IPS-15b (cell line): ENCODE data around the gene DENND1A.

Source experiments
- H3K27me3 ChIP-seq: one replicate; pipeline ENCODE4 v1.6.1; 2013; ENCODE audit warnings: low read length; ENCODE audit not compliant: control insufficient read depth, insufficient read depth
- H3K36me3 ChIP-seq: one replicate; pipeline ENCODE4 v1.6.1; 2013; ENCODE audit warnings: low read length; ENCODE audit not compliant: control insufficient read depth, insufficient read depth
- H3K4me1 ChIP-seq: one replicate; pipeline ENCODE4 v1.6.1; 2013; ENCODE audit warnings: mild to moderate bottlenecking, low read length; ENCODE audit not compliant: control insufficient read depth, insufficient read depth
- H3K4me3 ChIP-seq: one replicate; pipeline ENCODE4 v1.5.1; 2013; ENCODE audit warnings: low read depth, low read length
- H3K9ac ChIP-seq: one replicate; pipeline ENCODE4 v1.6.1; 2013; ENCODE audit warnings: low read depth, mild to moderate bottlenecking, low read length
- H3K9me3 ChIP-seq: one replicate; pipeline ENCODE4 v1.6.1; 2013; ENCODE audit warnings: mild to moderate bottlenecking, low read length; ENCODE audit not compliant: control insufficient read depth, insufficient read depth

Gene DENND1A

GRCh38 chr9:123475407-123475806 lies 454.5 kb downstream of the DENND1A start:
- no peaks in the 10 kb centered on the region for H3K36me3 ChIP-seq

DNA sequence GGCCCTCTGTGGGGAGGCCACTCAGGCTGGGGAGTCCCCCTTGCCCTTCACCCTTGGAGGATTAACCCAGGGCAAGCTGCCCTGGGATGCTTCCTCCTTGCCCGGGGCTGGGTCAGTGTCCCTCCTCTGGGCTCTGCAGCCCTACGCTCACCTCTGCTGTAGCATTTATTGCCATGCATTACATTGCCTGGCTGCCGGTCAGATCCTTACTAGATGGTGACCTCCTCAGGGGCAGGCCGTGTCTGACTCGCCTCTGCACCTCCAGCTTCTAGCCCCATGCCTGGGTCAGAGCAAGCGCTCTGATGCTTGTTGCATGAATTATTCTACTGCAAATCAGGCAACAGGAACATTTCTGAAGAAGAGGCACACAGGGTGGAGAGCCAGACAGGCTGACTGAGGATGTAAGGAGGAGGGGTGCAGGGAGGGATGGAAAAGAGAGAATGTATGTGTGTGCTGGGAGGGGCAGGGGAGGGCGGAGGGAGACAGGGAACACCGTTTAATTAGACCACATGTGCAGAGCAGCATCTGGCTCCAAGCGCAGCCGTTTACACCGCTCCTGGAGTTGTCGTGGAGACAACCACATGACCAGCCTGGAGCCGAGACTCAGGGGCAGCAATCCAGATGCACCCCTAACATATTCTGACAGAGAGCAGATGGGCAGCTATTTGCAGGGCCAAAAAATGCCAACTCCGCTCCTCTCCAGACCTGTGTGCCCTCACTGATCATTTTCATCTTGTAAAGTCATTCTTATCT lies 456.9 kb downstream of the DENND1A start:
- Histone ChIP-seq H3K4me1 (peaks cover 6% of the 10 kb centered on the region), H3K9me3 (no peaks in the 10 kb centered on the region), H3K9ac (no peak overlapping the region), H3K4me3 (no peak overlapping the region), H3K36me3 (no peaks in the 10 kb centered on the region), H3K27me3 (no peaks in the 10 kb centered on the region)

More at GRCh38 chr9:123475407-123475806, 454.5 kb downstream of the DENND1A start:
- Histone ChIP-seq H3K9ac (no peak overlapping the region), H3K4me3 (no peak overlapping the region), H3K27me3 (no peaks in the 10 kb centered on the region), H3K4me1 (peaks cover 4% of the 10 kb centered on the region), H3K9me3 (no peaks in the 10 kb centered on the region)

DNA sequence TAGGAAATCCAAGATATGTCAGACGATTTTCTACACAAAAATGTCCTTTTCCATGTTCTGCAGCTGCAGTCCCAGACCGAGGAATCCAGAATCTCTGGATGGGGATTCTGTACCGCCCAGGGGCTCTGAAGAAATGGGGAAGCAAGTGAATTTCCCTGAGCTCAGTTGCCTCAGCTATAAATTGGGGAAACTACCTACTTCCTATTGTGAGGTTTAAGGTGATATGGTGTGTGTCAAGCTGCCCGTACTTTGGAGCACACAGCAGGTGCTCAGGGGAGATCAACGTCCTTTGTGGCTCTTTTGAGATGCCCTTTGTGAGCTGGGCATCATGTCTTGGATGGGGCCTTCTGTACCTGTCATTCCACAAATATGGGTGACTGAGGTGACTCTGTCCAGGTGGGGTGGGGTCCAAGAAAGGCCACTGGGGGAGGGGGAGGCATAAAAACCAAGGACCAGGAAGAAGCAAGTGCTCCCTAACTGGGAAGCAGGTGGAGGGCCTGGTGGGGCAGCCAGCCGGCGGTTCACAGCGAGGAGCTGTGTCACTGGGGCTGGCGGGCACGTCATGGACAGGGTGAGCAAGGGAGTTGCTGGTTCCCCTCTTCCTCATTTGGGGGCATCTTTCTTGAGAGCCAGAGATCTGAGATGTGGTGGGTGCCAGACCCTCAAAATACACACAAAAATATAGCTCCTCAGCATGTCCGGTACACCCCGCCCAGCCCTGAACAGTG lies 457.9 kb downstream of the DENND1A start:
- Histone ChIP-seq H3K9me3 (no peaks in the 10 kb centered on the region), H3K4me1 (peaks cover 6% of the 10 kb centered on the region), H3K27me3 (no peaks in the 10 kb centered on the region), H3K9ac (no peak overlapping the region), H3K36me3 (no peaks in the 10 kb centered on the region), H3K4me3 (no peak overlapping the region)

DNA sequence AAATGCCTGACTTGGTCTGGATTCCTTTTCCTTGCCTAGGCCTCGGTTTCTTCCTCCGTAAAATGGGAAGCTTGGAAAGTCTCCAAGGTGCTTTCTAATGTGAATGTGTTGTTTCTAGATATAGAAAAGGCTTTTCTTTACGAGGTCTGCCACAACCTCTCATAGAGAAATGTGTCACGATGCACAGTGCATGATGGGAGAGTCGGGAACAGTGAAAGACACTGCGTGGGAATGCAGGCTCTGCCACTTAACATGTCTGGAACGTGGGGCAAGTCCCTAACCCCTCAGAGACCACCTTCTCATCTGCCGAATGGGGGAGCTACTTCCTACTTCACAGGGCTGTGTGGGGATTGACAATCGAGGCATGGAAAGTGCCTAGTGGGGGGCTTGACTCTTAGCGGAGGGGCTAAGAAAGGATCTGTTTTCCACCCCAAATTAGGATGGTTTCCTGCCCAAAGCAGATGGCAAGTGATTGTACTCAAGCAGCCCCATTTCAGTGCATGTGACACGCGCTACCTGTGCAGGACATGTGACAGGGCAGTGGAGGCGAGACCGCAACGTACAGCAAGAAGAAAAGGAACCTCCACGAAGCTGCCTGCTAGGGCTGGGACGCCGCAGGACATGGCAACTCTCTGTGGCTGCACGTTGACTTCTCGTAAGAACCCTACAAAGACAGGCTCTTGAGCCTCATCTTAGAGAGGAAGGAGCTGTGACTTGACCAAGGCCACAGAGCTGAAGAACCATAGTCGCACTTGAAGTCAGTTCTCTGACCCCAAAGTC lies 458.7 kb downstream of the DENND1A start:
- Histone ChIP-seq H3K4me1 (peaks cover 6% of the 10 kb centered on the region), H3K4me3 (no peak overlapping the region), H3K9ac (no peak overlapping the region), H3K27me3 (no peaks in the 10 kb centered on the region), H3K9me3 (no peaks in the 10 kb centered on the region), H3K36me3 (no peaks in the 10 kb centered on the region)

- Histone ChIP-seq H3K9ac (no peak overlapping the region), H3K4me1 (peaks cover 6% of the 10 kb centered on the region)
Measured at GRCh38 chr9:123470121-123470782, 459.7 kb downstream of the DENND1A start.

GRCh38 chr9:123469282-123469681 lies 460.6 kb downstream of the DENND1A start:
- H3K4me1 ChIP-seq: peaks cover 6% of the 10 kb centered on the region
- no peak overlapping the region for H3K9ac ChIP-seq
- H3K9me3 ChIP-seq: no peaks in the 10 kb centered on the region
- H3K36me3 ChIP-seq: no peaks in the 10 kb centered on the region
- no peaks in the 10 kb centered on the region for H3K27me3 ChIP-seq
- H3K4me3 ChIP-seq: no peak overlapping the region

More at GRCh38 chr9:123470121-123470782, 459.7 kb downstream of the DENND1A start:
- Histone ChIP-seq H3K9me3 (no peaks in the 10 kb centered on the region), H3K27me3 (no peaks in the 10 kb centered on the region), H3K36me3 (no peaks in the 10 kb centered on the region), H3K4me3 (no peak overlapping the region)

GRCh38 chr9:123468541-123468940 lies 461.4 kb downstream of the DENND1A start:
- no peaks in the 10 kb centered on the region for H3K27me3 ChIP-seq
- no peak overlapping the region for H3K9ac ChIP-seq
- H3K36me3 ChIP-seq: no peaks in the 10 kb centered on the region
- H3K4me3 ChIP-seq: no peak overlapping the region
- H3K4me1 ChIP-seq: peaks cover 6% of the 10 kb centered on the region
- no peaks in the 10 kb centered on the region for H3K9me3 ChIP-seq

- H3K27me3 ChIP-seq: no peaks in the 10 kb centered on the region
- H3K9me3 ChIP-seq: no peaks in the 10 kb centered on the region
- H3K36me3 ChIP-seq: no peaks in the 10 kb centered on the region
- H3K4me3 ChIP-seq: no peak overlapping the region
- H3K9ac ChIP-seq: no peak overlapping the region
- H3K4me1 ChIP-seq: peaks cover 6% of the 10 kb centered on the region
Measured at GRCh38 chr9:123465304-123465703, 464.6 kb downstream of the DENND1A start.

GRCh38 chr9:123460091-123460490 lies 469.8 kb downstream of the DENND1A start:
- H3K4me1 ChIP-seq: no peaks in the 10 kb centered on the region
- H3K36me3 ChIP-seq: no peaks in the 10 kb centered on the region
- no peak overlapping the region for H3K4me3 ChIP-seq
- H3K27me3 ChIP-seq: no peaks in the 10 kb centered on the region
- no peaks in the 10 kb centered on the region for H3K9me3 ChIP-seq
- H3K9ac ChIP-seq: no peak overlapping the region

DNA sequence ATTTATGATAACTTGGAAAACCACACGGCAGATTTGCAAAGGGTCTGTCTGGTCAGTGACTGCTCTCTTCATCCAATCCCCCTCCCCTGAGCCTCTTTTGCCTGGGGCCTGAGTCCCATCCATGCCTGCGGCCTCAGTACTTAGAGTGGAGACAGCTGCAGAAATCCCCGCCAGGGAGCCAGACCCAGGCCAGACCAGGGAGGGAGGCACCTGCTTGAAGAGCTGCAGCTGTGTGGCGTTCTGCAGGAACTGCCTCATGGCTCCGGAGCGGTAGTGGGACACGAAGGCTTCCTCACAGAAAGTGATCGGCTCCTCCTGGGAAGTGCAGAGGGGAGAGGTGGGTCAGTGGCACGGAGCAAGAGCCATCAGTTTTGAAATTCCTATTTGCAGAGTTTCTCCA lies 472.3 kb downstream of the DENND1A start:
- Histone ChIP-seq H3K36me3 (no peaks in the 10 kb centered on the region), H3K27me3 (no peaks in the 10 kb centered on the region), H3K9ac (no peak overlapping the region), H3K4me3 (no peak overlapping the region), H3K9me3 (no peaks in the 10 kb centered on the region), H3K4me1 (no peaks in the 10 kb centered on the region)

DNA sequence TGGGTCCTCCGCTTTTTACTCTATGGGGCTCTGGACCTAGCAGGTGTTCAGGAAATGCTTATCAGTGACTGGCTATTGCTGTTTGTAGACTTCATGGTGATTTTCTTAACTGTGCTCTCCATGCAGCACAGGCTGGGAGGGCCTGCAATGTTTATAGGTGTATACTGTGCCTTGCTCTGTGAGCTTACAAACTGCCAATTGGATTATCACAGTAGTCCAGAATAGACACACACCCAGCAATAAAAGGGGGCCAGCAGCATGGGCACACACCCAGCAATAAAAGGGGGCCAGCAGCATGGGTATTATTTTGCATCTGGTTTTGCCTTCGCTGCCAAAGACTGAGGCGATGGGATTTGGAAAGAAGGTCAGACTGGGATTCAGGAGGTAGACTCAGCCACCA lies 473.9 kb downstream of the DENND1A start:
- Histone ChIP-seq H3K9me3 (no peaks in the 10 kb centered on the region), H3K9ac (no peak overlapping the region), H3K4me3 (no peak overlapping the region), H3K36me3 (no peaks in the 10 kb centered on the region), H3K27me3 (no peaks in the 10 kb centered on the region), H3K4me1 (no peaks in the 10 kb centered on the region)
